ENCODE measurements around the gene ADNP2.
"Not testable (repeated sequence)": the region's sequence is repeated elsewhere in the genome, so short reads cannot be mapped to it uniquely, and the experiment has no call there.

The ADNP2 gene

DNA sequence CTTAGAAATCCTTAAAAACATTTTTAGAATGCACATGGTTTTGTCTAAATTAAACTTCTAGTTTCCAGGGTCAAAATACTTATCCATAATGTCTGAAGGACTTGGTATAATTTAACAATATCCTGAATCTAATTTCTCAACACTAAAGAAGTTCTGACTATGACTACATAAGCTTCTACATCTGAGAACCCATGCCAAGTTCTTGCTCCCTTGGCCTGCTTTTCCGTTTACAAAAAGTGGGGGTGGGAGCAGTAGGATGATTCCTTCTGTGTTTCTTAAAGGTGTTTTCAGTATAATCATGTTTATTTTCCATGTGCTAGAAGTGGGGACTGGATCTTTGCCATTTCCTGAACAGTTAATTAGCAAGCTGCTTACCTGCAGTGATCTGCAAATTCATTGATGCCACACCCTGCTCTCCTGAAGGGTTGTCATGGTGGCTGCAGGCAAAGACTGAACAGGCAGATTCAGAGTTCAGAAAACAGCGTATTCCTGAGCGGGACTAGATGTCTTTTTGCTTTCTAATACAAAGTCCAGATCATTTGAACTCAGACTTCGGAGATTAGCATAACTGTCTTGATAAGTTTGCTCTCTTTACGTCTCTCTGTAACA lies 36.2 kb downstream of the ADNP2 start:
- no peak for DNase-seq (ENCODE audit: low read depth in 2 of 2, low spot score in 1 of 2)

DNA sequence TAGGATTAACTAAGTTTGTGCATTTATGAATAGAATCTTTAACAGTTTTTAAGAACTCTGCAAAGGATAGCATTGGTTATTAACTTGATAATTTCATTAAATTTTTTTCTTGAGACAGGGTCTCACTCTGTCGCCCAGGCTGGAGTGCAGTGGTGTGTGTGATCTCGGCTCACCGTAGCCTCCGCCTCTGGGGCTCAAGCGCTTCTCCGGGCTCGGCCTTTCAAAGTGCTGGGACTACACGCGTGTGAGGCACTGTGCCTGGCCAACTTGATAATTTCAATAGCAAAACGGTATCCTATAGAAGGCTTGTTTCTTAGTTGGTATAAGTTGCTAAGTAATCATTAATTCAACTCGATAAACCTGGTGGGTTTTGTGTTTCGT lies 38.0 kb downstream of the ADNP2 start:
- no peak for DNase-seq (ENCODE audit: low read depth in 2 of 2, low spot score in 1 of 2)

DNA sequence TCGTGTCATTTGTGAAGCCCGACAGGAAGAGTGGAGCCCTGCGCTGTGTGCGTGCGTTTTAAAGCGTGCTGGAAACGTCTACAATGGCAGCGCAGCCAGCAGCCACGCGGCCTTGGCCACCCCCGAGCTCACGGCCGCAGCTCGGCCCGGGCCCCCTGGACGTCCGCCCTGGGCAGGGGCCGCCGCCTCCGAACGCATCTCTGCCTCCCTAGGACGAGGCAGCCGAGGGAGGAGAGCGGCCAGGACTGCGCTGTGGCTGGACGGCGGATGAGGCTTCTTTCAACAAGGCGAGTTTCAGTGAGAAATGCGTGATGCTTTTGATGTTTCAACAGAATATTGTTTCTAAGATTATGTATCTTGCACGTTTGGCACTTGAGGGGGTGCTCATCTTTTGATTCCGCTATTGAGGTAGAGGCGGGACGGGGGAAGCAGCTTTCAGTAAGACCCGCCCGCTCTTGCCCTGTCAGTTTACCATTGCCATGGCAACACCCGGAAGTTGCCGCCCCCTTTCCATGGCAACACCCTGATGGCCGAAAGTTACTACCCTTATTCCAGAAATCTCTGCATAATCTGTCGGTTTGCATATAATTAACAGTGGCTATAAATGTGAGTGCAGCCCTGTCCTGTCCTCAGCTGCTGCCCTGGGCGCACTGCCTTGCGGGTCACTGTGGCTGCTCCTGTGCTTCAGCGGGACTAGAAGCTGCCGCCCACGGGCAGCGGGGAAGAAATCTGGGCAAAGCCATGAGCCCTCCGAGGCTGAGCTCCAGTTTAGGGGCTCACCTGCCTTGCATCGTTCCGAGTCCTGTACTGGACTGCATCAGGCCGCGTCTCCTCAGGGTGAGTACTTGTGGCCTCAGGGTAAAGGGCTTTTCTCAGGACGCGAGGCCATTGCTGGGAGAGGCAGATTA lies 38.6 kb downstream of the ADNP2 start:
- DNase-seq (ENCODE audit: low read depth in 2 of 2, low spot score in 1 of 2): peak; percentile 58

DNA sequence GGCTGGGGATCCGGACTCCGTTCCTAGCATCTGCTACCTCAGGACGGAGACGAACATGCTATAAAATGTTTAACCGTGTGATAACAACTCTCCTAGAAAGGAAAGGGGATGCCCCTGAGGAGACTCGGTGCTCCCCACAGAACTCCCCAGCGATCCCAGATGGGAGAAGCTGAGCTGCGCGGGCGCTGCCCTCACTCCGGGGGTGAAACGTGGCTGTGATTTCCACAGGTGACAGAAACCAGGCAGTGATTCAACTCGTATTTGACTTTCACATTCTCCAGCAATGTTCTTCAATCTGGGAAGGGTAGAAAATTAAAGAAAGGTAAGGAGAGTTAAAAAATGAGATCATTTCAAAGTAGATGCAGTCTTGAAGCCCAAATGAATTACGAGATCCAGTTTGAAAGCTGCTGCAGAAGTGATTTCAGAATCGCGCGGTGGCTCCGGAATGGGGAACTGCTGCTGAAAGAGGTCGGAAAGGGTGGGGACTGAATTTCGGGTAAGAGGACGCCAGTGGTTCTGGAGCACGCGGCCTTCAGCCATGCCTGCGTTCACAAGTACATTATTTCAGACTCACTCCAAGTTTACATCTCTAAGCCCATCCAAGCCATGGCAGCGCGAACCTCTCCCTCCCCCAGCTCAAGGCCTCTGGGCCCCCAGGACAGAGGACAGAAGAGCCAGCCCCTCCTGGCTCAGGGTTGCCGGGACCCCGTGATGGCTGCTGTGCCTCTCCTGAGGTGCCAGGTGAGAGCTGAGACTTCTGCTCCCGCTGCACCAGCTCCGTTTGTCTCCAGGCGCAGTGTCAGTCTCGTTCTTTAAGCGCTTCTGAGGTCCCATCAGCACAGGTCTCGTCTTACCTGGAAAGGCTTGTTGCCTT lies 39.5 kb downstream of the ADNP2 start:
- DNase-seq (ENCODE audit: low read depth in 2 of 2, low spot score in 1 of 2): no peak

DNA sequence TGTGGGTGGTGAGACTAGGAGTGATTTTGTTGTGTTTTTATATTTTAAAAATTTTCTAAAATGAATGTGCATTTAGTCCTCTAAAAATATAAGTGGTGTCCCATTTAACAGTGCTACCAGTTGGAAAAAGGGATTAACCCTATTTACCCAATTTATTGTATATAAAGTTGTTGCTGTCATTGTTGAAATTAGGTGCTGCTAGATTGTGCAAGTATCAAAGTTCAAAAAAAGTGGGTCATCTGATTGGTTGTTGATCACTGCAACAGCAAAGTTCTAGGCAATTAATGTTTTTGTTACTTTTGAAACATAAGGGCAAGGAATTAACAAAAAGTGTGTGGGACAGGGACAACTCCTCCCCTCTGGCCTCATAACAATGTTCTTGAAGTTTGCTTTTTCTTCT lies 40.6 kb downstream of the ADNP2 start:
- DNase-seq (ENCODE audit: low read depth in 2 of 2, low spot score in 1 of 2): no peak

DNA sequence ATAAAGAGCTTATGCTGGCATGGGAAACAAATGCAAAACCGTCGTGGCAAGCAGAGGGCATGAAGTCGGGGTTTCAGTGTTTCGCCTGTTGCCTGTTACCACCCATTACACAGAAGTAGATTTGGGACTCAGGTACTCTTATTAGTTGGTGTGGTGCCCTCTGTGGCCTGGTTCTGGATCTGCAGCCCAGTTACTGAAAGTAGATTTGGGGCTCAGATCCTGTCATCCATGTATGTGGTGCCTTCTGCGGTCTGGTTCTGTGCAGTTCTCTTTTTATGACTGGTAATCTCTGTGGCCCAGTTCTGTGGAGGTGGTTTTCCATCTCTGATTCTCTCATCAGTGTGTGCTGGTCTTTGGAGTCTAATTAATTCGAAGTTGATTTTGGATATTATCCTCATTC lies 45.2 kb downstream of the ADNP2 start:
- DNase-seq (ENCODE audit: low read depth in 2 of 2, low spot score in 1 of 2): no peak

DNA sequence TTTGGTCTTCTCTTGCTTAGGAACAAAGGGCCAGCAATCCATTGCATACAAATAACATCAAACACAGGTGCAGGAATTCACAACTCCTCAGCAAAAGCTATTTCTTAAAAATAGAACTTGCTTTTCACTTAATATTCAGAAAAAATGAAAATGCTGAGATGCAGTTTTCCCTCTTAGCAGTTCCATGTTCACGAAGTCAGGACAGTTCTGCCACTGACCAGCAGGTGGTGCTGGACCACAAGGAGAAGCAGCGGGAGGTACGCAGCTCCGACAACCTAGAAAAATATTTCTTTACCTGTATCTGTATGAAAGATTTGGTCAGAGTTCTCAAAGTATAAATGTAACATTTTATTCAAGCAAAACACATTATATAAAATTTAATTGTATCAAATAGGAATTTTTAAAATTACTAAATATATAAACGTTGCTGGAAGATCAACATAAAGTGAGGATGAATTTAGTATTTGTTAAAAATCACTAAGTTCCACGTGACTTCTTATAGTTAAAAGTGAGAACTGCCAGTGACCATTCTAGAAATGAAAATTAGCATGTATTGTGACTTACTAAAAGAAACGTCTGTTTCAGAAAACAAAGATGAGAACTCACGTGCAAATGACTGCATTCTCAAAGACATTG lies 48.8 kb downstream of the ADNP2 start:
- DNase-seq (ENCODE audit: low read depth in 2 of 2, low spot score in 1 of 2): peak; percentile 27 to 55

DNA sequence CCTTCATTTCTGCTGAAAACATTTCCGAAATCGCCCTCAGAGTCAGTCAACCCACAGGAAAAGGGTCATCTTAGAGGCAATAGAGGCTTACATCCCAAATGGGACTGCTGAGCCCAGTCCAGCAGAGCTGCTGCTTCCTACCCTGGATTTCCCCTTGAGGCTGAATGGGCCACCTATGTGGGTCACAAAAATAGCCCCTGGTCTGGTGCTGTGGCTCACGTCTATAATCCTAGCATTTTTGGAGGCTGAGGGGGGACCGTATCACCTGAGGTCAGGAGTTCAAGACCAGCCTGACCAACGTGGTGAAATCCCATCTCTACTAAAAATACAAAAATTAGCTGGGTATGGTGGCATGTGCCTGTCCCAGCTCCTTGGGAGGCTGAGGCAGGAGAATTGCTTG lies 49.3 kb downstream of the ADNP2 start:
- no peak for DNase-seq (ENCODE audit: low read depth in 2 of 2, low spot score in 1 of 2)

DNA sequence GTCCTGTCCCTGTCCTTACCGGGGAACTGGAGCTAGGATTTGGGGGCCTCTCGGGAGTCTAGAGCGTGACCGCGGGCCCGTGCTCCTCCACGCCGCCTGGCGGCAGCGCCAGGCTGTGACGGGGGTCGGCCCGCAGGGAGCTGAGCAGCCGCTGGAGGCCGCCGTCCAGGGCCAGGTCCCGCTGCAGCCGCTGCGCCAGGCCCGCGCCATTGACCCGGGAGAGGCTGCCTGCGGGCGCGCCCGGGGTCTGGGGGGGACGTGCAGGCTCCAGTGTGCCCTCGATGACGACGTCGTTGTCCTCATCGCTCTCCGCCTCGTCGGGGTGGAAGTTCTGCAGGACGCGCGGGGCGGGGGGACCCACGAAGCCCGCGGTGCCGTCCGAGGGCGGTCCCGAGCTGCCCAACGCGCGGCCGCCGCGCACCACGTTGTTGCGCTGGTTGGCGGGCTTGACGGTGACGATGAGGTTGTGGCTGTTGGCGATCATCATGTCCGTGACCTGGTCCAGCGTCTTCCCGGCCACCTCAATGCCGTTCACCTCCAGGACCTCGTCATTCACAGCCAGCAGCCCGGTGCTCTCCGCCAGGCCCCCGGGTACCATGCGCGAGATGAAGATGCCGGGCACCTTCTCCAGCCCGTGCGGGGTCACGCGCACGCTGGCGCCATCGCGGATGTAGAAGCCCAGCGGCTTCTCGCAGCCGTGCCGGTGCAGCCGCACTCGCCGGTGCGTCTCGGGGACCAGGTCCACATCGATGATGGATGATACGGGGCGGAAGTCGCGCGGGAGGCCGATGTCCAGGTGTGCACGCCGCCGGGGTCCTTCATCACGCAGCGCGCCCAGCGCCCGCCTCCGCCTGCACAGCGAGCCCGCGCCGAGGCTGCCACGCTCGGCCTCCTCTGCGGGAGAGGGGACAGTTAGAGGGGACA lies 50.9 kb downstream of the ADNP2 start:
- no peak for DNase-seq (ENCODE audit: low read depth in 2 of 2, low spot score in 1 of 2)

DNA sequence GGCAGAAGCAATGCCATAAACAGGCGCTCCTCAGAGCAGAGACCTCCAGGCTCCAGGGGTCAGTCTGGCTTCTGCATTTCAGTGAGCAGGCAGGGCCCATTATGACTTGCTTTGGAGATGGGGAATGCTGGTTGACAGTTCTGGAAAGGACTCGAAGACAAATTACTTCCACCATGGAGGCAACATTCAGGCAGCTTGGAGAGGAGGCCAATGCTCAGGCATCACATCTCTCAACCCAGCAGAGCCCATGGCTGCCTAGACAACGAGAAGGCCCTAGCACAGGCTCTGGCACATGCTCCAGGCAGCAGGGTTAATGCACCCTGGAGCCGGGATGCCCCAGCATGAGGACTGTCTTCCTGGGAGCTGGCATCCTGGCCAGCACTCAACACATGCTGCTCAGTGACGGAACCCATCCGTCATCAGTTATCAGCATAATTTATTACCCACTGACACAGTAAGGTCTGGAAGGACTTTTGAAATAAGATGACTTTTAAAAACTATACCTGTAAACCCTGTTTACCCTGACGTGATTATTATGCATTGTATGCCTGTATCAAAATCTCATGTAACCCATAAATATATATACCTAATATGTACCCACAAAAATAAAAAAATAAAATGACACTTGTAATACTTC lies 52.8 kb downstream of the ADNP2 start:
- no peak for DNase-seq (ENCODE audit: low read depth in 2 of 2, low spot score in 1 of 2)

DNA sequence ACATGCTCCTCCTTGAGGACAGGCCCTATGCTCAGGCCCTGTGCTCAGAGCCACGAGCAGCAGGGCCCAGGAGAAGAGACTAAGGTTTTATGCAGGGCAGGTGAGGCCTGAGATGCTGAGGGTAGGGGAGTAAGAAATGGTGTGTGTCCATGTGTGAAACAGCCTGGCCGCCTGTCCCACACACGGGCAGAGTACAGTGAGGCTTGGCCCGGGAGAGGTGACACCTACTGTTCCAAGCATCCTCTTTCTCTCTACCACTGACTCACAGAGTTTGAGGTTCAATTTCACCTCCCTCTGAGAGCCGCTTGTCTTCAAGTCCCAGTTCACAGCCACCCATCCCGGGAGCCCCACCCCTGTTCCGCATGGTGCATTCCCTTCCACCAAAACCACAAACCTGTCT lies 54.1 kb downstream of the ADNP2 start:
- no peak for DNase-seq (ENCODE audit: low read depth in 2 of 2, low spot score in 1 of 2)

DNA sequence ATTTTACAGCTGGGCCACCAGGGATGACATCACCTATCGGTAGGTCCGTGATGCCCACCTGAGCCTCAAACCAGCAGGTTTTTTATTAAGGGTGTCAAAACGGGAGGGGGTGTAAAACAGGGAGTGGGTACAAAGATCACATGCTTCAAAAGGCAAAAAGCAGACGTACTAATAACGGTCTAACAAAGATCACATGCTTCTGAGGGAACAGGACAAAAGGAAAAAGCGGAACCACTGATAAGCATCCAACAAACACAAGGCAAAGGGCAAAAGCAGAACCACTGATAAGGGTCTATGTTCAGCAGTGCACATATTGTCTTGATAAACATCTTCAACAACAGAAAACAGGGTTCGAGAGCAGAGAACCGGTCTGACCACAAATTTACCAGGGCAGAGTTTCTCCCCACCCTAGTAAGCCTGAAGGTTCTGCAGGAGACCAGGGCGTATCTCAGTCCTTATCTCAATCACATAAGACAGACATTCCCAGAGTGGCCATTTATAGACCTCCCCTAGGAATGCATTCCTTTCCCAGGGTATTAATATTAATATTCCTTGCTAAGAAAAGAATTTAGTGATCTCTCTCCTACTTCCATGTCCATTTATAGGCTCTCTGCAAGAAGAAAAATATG lies 55.8 kb downstream of the ADNP2 start:
- DNase-seq (ENCODE audit: low read depth in 2 of 2, low spot score in 1 of 2): not testable (repeated sequence)

DNA sequence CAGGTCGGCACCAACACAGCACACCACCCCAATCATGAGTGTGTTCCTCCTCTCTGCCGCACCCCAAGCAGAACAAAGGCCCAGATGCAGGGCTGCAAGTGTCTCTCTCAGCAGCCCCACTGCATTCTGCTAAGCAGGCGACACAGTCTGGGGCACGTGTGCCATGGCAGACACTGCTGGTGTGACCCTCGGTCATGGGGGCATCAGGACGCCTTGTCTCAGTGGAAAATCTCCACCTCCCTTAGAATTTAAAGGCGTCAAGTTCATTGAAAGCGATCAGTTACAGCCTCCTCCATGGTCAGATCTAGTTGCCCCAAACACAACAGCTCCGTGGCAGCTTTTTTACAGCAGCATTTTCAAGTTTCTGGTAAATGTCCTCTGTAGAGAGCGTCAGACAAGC lies 57.2 kb downstream of the ADNP2 start:
- no peak for DNase-seq (ENCODE audit: low read depth in 2 of 2, low spot score in 1 of 2)

DNA sequence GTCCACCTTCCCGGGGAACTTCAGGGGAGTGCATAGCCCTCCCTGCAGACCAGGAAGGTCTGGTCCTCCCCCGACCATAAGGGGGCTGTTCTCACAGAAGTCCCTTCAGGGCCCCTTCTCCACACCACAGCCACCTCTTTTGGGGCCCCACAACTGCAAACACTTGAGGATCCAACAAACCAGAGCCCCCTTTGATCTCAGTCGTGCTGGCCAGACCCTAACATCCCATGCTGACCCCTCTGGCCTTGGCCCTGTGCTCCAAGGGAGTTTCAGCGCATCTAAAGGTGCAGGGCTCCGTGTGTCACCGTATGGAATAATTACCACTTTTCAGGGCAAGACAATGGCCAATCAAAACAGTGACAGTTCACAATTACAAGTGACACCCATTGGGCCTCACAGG lies 57.7 kb downstream of the ADNP2 start:
- no peak for DNase-seq (ENCODE audit: low read depth in 2 of 2, low spot score in 1 of 2)

DNA sequence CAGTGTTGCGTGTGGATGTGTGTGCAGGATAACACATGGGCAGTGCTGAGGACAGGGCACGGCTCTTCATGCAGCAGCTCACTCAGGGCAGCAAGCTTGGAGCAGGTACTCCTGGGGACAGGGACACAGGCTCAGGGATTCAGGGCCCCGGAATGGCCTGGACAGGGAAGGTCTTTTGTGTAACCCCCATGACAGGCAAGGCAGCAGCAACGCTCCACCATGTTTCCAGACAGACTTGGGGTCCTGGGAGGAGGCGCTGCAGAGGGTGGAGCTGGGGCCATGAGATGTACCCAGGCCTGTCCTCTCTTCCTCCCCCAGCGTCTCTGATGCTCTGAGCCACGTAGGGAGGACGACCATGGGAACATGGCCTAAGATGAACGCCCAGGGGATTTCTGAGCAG lies 58.3 kb downstream of the ADNP2 start:
- no peak for DNase-seq (ENCODE audit: low read depth in 2 of 2, low spot score in 1 of 2)

DNA sequence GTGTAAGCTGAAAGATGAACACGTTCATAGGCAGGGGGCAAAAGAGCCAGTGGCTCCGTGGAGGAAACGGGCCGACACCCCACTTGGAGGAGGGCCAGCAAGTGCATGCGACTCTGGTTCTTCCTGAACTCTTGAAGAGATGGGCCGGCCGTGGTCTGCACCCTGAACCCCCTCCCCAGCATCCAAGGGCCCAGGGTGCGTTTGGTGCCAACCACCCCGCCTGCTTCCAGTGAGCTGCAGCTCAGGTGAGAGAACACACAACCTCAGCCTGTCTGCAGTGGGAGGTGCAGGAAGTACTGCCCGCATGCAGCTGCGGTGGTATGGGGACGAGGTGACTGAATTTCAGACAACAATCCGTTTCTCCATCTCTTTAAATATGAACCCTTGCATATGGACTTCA lies 58.9 kb downstream of the ADNP2 start:
- no peak for DNase-seq (ENCODE audit: low read depth in 2 of 2, low spot score in 1 of 2)

DNA sequence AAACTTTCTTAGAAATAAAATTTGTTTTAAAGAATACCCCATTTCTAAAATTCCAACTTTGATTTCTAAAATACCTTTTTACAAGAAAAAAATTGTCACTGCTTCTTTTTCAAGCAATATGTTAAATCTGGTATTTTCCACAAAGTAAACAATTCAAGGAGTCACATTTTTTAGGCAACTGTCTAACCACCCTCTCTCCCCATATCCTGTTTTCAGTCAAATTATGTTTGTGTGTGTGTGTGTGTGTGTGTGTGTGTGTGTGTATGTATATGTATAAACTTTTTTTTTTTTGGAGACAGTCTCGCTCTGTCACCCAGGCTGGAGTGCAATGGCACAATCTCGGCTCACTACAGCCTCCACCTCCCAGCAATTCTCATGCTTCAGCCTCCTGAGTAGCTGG lies 59.3 kb downstream of the ADNP2 start:
- DNase-seq (ENCODE audit: low read depth in 2 of 2, low spot score in 1 of 2): no peak

DNA sequence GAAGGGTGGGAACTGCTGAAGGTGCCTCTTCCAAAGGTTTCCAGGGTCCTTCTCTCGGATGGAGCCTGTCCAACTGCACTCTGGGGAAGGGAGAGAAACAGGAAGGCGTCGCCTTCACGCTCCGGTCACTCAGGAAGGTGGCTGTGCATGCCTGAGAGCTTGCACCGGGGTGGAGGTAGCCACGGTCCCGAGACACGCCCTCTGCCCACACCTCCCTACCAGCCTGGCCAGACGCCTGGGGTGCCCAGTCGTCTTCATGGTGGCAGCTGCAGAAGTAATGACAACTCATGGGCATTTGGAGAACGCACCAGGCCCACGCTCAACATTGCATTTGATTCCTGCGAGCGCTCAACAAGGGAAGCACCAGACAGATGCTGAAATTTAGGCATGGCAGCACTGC lies 59.9 kb downstream of the ADNP2 start:
- DNase-seq (ENCODE audit: low read depth in 2 of 2, low spot score in 1 of 2): no peak

DNA sequence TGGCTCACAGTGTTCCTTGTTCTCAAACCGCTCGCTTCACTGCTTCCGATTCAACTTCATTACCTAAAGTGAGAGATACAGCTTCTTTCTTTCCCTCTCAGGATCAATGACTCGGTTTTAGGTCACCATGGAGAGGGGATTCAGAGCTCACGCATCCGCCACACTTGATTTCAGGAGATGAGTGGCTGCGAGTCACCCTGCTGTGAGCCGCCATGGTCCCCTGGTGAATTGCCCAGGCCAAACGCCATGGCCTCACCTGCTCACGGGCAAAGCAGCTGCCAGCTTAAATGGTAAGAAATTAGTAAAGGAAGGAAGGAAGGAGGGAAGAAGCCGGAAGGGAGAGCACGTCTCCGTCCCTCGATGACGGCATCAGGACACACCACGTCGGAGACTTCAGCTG lies 60.5 kb downstream of the ADNP2 start:
- no peak for DNase-seq (ENCODE audit: low read depth in 2 of 2, low spot score in 1 of 2)

All from stimulated activated CD8-positive, alpha-beta memory T cell treated with anti-CD3 and anti-CD28 coated beads, Interleukin-4, amount 100 ng/mL, for 4 hours (primary cell).